CD14-positive monocyte (primary cell): Measurements from ENCODE around the gene CTNNA3. TPM values are rescaled to one million over a fixed set of nuclear protein-coding genes. Genes with fewer than 3 reads are reported as not detected.

Source experiments
- DNase-seq, 3 donors: peaks; one replicate each; pipeline ENCODE4 v3.0.0-alpha.2; 2011 to 2022
- H2AFZ ChIP-seq: 2 replicates; pipeline ENCODE4 v1.6.0; 2012; ENCODE audit warnings: mild to moderate bottlenecking, low read depth, low read length, inconsistent platforms; ENCODE audit not compliant: insufficient read depth, poor library complexity, severe bottlenecking
- H3K27ac ChIP-seq, 2 donors: 1 replicate in 1 of 2; 2 replicates in 1 of 2; pipeline ENCODE4 v1.5.1; 2012 to 2013; ENCODE audit warnings: low read length in 2 of 2, control low read depth in 1 of 2, inconsistent platforms in 1 of 2, low read depth in 1 of 2, mild to moderate bottlenecking in 1 of 2
- H3K27me3 ChIP-seq, 2 donors: one replicate each; pipeline versions ENCODE4 v1.6.0 to v1.6.1; 2011 to 2013; ENCODE audit warnings: low read length in 2 of 2; ENCODE audit not compliant: control insufficient read depth in 2 of 2, insufficient read depth in 2 of 2
- H3K36me3 ChIP-seq, 2 donors: replicated peaks in 1 of 2; 1 replicate in 1 of 2; 2 replicates in 1 of 2; pipeline versions ENCODE4 v1.5.1 to v1.6.1; 2012 to 2013; ENCODE audit warnings: low read length in 2 of 2, control low read depth in 1 of 2, inconsistent platforms in 1 of 2, mild to moderate bottlenecking in 1 of 2; ENCODE audit not compliant: insufficient read depth in 2 of 2, control insufficient read depth in 1 of 2
- H3K4me1 ChIP-seq, 2 donors: 1 replicate in 1 of 2; 2 replicates in 1 of 2; pipeline versions ENCODE4 v1.5.1 to v1.6.1; 2012 to 2013; ENCODE audit warnings: low read length in 2 of 2, control low read depth in 1 of 2, inconsistent platforms in 1 of 2, mild to moderate bottlenecking in 1 of 2, moderate library complexity in 1 of 2; ENCODE audit not compliant: insufficient read depth in 2 of 2, control insufficient read depth in 1 of 2
- H3K4me2 ChIP-seq: replicated peaks from 2 replicates; pipeline ENCODE3; 2012; ENCODE audit warnings: low read length, moderate library complexity, mild to moderate bottlenecking; ENCODE audit not compliant: poor library complexity, severe bottlenecking; ENCODE audit errors: extremely low read depth
- H3K4me3 ChIP-seq, 3 experiments: fragments of 200-600 bp in 1 of 3; sonication (generic) in 1 of 3; replicated peaks in 1 of 3; 1 replicate in 2 of 3; 2 replicates in 1 of 3; pipeline ENCODE4 v1.5.1; 2011 to 2013; ENCODE audit warnings: low read length in 3 of 3, mild to moderate bottlenecking in 3 of 3, control low read depth in 2 of 3, low read depth in 2 of 3, inconsistent platforms in 1 of 3, moderate library complexity in 1 of 3
- H3K79me2 ChIP-seq: 2 replicates; pipeline ENCODE4 v1.6.0; 2012; ENCODE audit warnings: mild to moderate bottlenecking, control low read depth, inconsistent platforms, low read length, moderate library complexity; ENCODE audit not compliant: insufficient read depth
- H3K9ac ChIP-seq: 2 replicates; pipeline ENCODE4 v1.6.0; 2017; ENCODE audit warnings: low read length, mild to moderate bottlenecking; ENCODE audit not compliant: insufficient read depth, poor library complexity, severe bottlenecking
- H3K9me3 ChIP-seq, 2 donors: replicated peaks in 1 of 2; 1 replicate in 1 of 2; 2 replicates in 1 of 2; pipeline versions ENCODE4 v1.5.1 to v1.6.1; 2012 to 2013; ENCODE audit warnings: low read length in 2 of 2, control low read depth in 1 of 2; ENCODE audit not compliant: control insufficient read depth in 1 of 2, insufficient read depth in 1 of 2
- H4K20me1 ChIP-seq: 2 replicates; pipeline ENCODE4 v1.6.0; 2012; ENCODE audit warnings: mild to moderate bottlenecking, low read length, control low read depth, moderate library complexity; ENCODE audit not compliant: insufficient read depth
- H3K27ac Mint-ChIP-seq, 7 donors: one replicate each; pipeline ENCODE4 v1.8.0; 2020; ENCODE audit warnings: mild to moderate bottlenecking in 7 of 7, mixed read lengths in 7 of 7, moderate library complexity in 6 of 7, inconsistent platforms in 2 of 7
- H3K27me3 Mint-ChIP-seq, 3 donors: one replicate each; pipeline ENCODE4 v1.8.0; 2021 to 2022; ENCODE audit warnings: low read depth in 3 of 3, mild to moderate bottlenecking in 3 of 3, mixed read lengths in 3 of 3, moderate library complexity in 3 of 3, inconsistent platforms in 1 of 3
- H3K36me3 Mint-ChIP-seq, 2 donors: one replicate each; pipeline ENCODE4 v1.8.0; 2020; ENCODE audit warnings: mixed read lengths in 2 of 2, inconsistent platforms in 1 of 2, mild to moderate bottlenecking in 1 of 2
- H3K4me1 Mint-ChIP-seq: one replicate; pipeline ENCODE4 v1.8.0; 2020; ENCODE audit warnings: mild to moderate bottlenecking, mixed read lengths
- H3K4me3 Mint-ChIP-seq, 2 donors: one replicate each; pipeline ENCODE4 v1.8.0; 2020; ENCODE audit warnings: mild to moderate bottlenecking in 2 of 2, mixed read lengths in 2 of 2, moderate library complexity in 1 of 2
- H3K9me3 Mint-ChIP-seq, 7 donors: one replicate each; pipeline ENCODE4 v1.8.0; 2020 to 2022; ENCODE audit warnings: mixed read lengths in 7 of 7, mild to moderate bottlenecking in 6 of 7, moderate library complexity in 6 of 7, inconsistent platforms in 2 of 7
- WGBS: methylation state at CpG from one replicate; pipeline ENCODE4 v1.1.5; 2013; ENCODE audit warnings: missing lambda C conversion rate; ENCODE audit not compliant: insufficient coverage; 5-methylcytosine and 5-hydroxymethylcytosine counted together
- intact Hi-C, 2 donors: fragments of 100-400 bp; cut with micrococcal nuclease; formaldehyde crosslinking; loops; one replicate each; pipeline versions ENCODE4 v1.15.0 to v1.15.1; 2023
- polyA plus RNA-seq, 3 donors: library from polyadenylated mRNA; depleted of rRNA in 1 of 3; unstranded in 2 of 3; stranded (reverse) in 1 of 3; fragments of 300-500 nt in 2 of 3; fragments of >200 nt in 1 of 3; fragmentation: Illumina TruSeq in 2 of 3; gene quantifications; 1 replicate in 2 of 3; 2 replicates in 1 of 3; pipeline ENCODE4 v1.2.3, GENCODE V29; 2012 to 2021
- TF ChIP-seq, protein P1 (sequence below): fragments of 200-600 bp; IDR thresholded peaks from one replicate; pipeline ENCODE4 v1.8.0; 2022; ENCODE audit warnings: antibody characterized with exemption, mild to moderate bottlenecking

Gene CTNNA3
- polyA plus RNA-seq, 3 donors, result not detected

DNA sequence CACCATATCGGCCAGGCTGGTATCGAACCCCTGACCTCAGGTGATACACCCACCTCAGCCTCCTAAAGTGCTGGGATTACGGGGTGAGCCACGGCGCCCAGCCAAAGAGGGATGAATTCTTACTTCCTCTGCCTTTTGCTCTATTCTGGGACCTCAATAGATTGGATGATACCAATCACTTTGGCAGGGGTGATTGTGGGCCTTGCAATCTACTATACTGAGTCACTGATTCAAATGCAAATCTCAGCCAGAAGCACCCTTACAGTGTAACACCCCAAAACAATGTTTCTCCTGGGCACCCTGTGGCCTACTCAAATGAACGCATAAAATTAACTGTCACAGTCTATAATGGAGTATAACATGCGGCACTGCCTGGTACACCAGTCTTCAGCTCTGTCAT lies 1366.8 kb downstream of the CTNNA3 start:
- Histone ChIP-seq H3K9me3 (peaks cover 0 to 3% of the 10 kb centered on the region in 2 donors), H3K4me3 (no peak overlapping the region), H3K9ac (no peak overlapping the region), H4K20me1 (no peaks in the 10 kb centered on the region), H3K4me2 (no peak overlapping the region), H2AFZ (no peak overlapping the region), H3K27me3 (no peaks in the 10 kb centered on the region), H3K79me2 (no peaks in the 10 kb centered on the region), H3K27ac (no peak overlapping the region), H3K4me1 (no peaks in the 10 kb centered on the region), H3K36me3 (no peaks in the 10 kb centered on the region)
- H3K9me3 Mint-ChIP-seq, result peaks cover 0 to 8% (median 7%) of the 10 kb centered on the region in 7 donors
- H3K4me1 Mint-ChIP-seq, result no peaks in the 10 kb centered on the region
- no peaks in the 10 kb centered on the region for H3K36me3 Mint-ChIP-seq
- no peak for DNase-seq
- 97% methylated on average over 4 of the region's 7 CpGs for WGBS
- TF ChIP-seq, protein P1, sequence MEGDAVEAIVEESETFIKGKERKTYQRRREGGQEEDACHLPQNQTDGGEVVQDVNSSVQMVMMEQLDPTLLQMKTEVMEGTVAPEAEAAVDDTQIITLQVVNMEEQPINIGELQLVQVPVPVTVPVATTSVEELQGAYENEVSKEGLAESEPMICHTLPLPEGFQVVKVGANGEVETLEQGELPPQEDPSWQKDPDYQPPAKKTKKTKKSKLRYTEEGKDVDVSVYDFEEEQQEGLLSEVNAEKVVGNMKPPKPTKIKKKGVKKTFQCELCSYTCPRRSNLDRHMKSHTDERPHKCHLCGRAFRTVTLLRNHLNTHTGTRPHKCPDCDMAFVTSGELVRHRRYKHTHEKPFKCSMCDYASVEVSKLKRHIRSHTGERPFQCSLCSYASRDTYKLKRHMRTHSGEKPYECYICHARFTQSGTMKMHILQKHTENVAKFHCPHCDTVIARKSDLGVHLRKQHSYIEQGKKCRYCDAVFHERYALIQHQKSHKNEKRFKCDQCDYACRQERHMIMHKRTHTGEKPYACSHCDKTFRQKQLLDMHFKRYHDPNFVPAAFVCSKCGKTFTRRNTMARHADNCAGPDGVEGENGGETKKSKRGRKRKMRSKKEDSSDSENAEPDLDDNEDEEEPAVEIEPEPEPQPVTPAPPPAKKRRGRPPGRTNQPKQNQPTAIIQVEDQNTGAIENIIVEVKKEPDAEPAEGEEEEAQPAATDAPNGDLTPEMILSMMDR, result no peak
- no peaks in the 10 kb centered on the region for H3K27me3 Mint-ChIP-seq
- H3K27ac Mint-ChIP-seq, result no peak overlapping the region
- intact Hi-C loops, result no loop called here
- no peak overlapping the region for H3K4me3 Mint-ChIP-seq

DNA sequence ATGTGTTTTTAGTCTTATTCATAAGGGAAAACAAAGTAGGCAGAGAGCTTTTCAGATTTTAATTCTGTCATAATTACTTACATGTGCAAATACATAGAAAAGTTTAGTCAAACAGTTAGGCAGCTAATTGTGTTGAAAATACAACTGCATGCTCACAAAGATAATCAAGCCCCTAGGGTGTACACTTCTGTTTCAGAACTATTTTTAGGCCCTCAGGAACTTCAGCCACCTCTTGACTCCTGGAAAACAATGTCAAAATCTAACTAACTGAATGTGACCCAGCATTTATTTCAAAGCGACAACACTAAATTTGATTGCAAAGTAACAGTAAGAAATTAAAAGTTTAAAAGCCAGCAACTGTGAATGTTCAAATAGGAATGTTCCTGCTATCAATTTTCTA lies 1369.1 kb downstream of the CTNNA3 start:
- no peak for DNase-seq
- no peaks in the 10 kb centered on the region for H3K4me1 Mint-ChIP-seq
- Histone ChIP-seq H3K79me2 (no peaks in the 10 kb centered on the region), H3K27ac (no peak overlapping the region), H3K36me3 (no peaks in the 10 kb centered on the region), H4K20me1 (no peaks in the 10 kb centered on the region), H3K9ac (no peak overlapping the region), H2AFZ (no peak overlapping the region), H3K4me1 (no peaks in the 10 kb centered on the region), H3K27me3 (no peaks in the 10 kb centered on the region), H3K9me3 (peaks cover 0 to 13% of the 10 kb centered on the region in 2 donors), H3K4me3 (no peak overlapping the region), H3K4me2 (no peak overlapping the region)
- H3K27me3 Mint-ChIP-seq, result peaks cover 0 to 1% (median 0%) of the 10 kb centered on the region in 3 donors
- H3K4me3 Mint-ChIP-seq, result no peak overlapping the region
- no peaks in the 10 kb centered on the region for H3K36me3 Mint-ChIP-seq
- H3K9me3 Mint-ChIP-seq, result peaks cover 0 to 13% (median 3%) of the 10 kb centered on the region in 7 donors
- TF ChIP-seq, protein P1, result no peak
- H3K27ac Mint-ChIP-seq, result no peak overlapping the region
- WGBS, result no CpG with 5 or more reads among the region's 1 CpG
- intact Hi-C loops, result no loop called here
